Measurements from ENCODE around the gene OR6C1. TPM values are rescaled to one million over a fixed set of nuclear protein-coding genes. Genes with fewer than 3 reads are reported as not detected.

OR6C1 gene
- not detected in 2 replicates for total RNA-seq

DNA sequence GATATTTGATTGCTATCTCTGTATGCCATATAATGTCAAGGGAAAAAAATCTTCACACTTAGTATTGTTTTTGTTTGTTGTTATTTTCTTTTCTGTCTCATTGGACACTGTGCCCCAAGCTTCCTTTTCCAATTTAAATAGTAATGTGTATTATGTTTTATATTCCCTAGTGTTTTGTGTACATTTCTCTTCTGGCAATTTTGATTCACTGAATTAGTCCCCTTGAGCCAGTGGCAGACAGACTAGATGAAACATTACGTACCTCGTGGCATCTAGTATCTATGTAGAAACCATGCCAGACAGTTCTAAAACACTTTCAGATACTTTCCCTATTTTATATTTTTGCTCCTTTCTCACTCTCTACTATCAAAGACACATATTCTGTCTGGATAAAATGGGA, at the start of gene OR6C1:
TSS of gene OR6C1 (plus strand) at position 301 of the 400 bp plus-strand sequence. CDS start 6,257 bp downstream, outside the sequence.

DNA sequence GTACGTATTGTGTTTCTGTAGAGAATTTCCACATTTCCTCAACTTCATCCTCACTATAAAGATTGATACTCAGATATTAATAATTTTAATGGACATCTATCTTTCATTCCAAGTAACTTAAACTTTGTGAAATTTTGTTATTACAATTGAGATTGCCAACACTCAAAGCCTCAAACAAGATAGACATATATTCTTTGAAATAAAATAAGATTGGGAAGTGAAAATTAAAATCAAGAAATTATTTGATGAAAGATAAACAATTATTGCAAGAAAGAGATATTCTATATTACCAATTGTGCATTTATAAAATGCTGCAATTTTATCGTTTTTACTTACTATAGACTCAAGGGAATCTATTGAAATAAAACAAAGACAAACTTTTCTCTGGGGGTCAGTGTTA, 17.7 kb upstream of the OR6C1 start, which contains the start of gene OR6C6:
TSS of gene OR6C6 (minus strand) at position 101 of the 400 bp plus-strand sequence. CDS start 1,337 bp downstream, outside the sequence.

GRCh38 chr12:55330446-55330845, 16.3 kb downstream of the OR6C1 start, which contains the start of gene OR6C3:
Gene OR6C3, plus strand, starts transcription at chr12:55330746. Its CDS starts 955 bp downstream, at chr12:55331701.

DNA sequence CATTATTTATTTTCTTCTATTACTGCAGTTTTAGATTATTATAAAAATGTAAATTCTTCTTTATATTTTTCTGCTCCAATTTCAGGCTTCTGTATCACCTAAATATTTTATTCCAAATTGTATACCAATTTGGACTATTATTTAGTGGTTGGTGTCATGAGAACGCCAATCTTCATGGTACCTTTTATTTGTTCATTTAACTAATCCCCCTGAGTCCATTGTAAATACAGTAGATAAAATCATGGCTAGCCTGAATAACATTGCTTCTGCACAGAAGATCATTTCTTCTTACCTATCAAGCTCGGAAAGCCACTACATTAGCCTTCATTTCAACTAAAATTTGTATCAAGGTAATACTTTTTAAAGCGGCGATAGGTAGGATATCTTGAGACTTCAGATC, 48.5 kb downstream of the OR6C1 start, which contains the start of gene OR6C75:
TSS of gene OR6C75 (plus strand) at position 301 of the 400 bp plus-strand sequence. CDS start 2,136 bp downstream, outside the sequence.

Other genes starting within 250 kb of the OR6C1 start
- not detected in 2 replicates for gene OR9K2, start 187.9 kb upstream of the OR6C1 start, total RNA-seq
- gene OR10A7, start 93.3 kb upstream of the OR6C1 start, total RNA-seq: not detected in 2 replicates
- gene OR6C74, start 69.7 kb upstream of the OR6C1 start, total RNA-seq: not detected in 2 replicates
- not detected in 2 replicates for gene OR6C6, start 17.8 kb upstream of the OR6C1 start, total RNA-seq
- not detected in 2 replicates for gene OR6C3, start 16.4 kb downstream of the OR6C1 start, total RNA-seq
- gene OR6C75, start 48.6 kb downstream of the OR6C1 start, total RNA-seq: not detected in 2 replicates
- gene OR6C65, start 86.2 kb downstream of the OR6C1 start, total RNA-seq: not detected in 2 replicates
- gene OR6C76, start 111.9 kb downstream of the OR6C1 start, total RNA-seq: not detected in 2 replicates
- gene OR6C2, start 129.7 kb downstream of the OR6C1 start, total RNA-seq: not detected in 2 replicates
- gene OR6C70, start 155.8 kb downstream of the OR6C1 start, total RNA-seq: not detected in 2 replicates
- not detected in 2 replicates for gene OR6C68, start 178.0 kb downstream of the OR6C1 start, total RNA-seq
- not detected in 2 replicates for gene OR6C4, start 235.3 kb downstream of the OR6C1 start, total RNA-seq